Heart left ventricle (tissue), 16 donors: ENCODE data around the gene SLC23A2. TPM values are rescaled to one million over a fixed set of nuclear protein-coding genes. Genes with fewer than 3 reads are reported as not detected.

Source experiments
- ATAC-seq, 4 donors: fragments of 200-7000 bp; cut with Tn5 transposase; one replicate each; pipeline ENCODE4 v1.9.1; 2020 to 2022; ENCODE audit warnings: moderate library complexity in 4 of 4, mild to moderate bottlenecking in 3 of 4, moderate number of reproducible peaks in 1 of 4
- DNase-seq, 5 donors: peaks; one replicate each; pipeline ENCODE4 v3.0.0-alpha.2; 2020
- H3K27ac ChIP-seq, 12 donors: fragments of 200-600 bp; sonication (generic) in 4 of 12; one replicate each; pipeline versions ENCODE4 v1.5.0 to v1.8.0; 2016 to 2022; ENCODE audit warnings: mild to moderate bottlenecking in 2 of 12
- H3K27me3 ChIP-seq, 9 donors: fragments of 200-600 bp; sonication (generic) in 2 of 9; one replicate each; pipeline versions ENCODE4 v1.5.1 to v1.8.0; 2016 to 2022; ENCODE audit warnings: mild to moderate bottlenecking in 3 of 9
- H3K36me3 ChIP-seq, 9 donors: fragments of 200-600 bp; sonication (generic) in 2 of 9; one replicate each; pipeline versions ENCODE4 v1.5.0 to v1.8.0; 2018 to 2022; ENCODE audit warnings: mild to moderate bottlenecking in 2 of 9
- H3K4me1 ChIP-seq, 12 donors: fragments of 200-600 bp; sonication (generic) in 4 of 12; one replicate each; pipeline versions ENCODE4 v1.5.0 to v1.8.0; 2016 to 2022; ENCODE audit warnings: mild to moderate bottlenecking in 3 of 12
- H3K4me3 ChIP-seq, 12 donors: fragments of 200-600 bp; sonication (generic) in 4 of 12; one replicate each; pipeline versions ENCODE4 v1.5.0 to v1.8.0; 2017 to 2022; ENCODE audit warnings: mild to moderate bottlenecking in 9 of 12, moderate library complexity in 4 of 12
- H3K9me3 ChIP-seq, 12 donors: fragments of 200-600 bp; sonication (generic) in 4 of 12; one replicate each; pipeline versions ENCODE4 v1.5.0 to v1.8.0; 2016 to 2022; ENCODE audit warnings: mild to moderate bottlenecking in 1 of 12
- POLR2A ChIP-seq, 2 donors: fragments of 450-650 bp; IDR thresholded peaks; one replicate each; pipeline ENCODE4 v1.6.1; 2017; ENCODE audit warnings: antibody characterized with exemption in 2 of 2, mild to moderate bottlenecking in 2 of 2, moderate library complexity in 2 of 2
- WGBS, 4 donors: extraction: QIAGEN DNeasy Blood & Tissue Kit in 2 of 4; methylation state at CpG; one replicate each; pipeline versions ENCODE4 v1.1.5 to v1.1.7; 2013 to 2018; 5-methylcytosine and 5-hydroxymethylcytosine counted together
- intact Hi-C, 10 donors: fragments of 100-400 bp; cut with DNase I; formaldehyde crosslinking; loops; one replicate each; pipeline versions ENCODE4 v1.11.1 to v1.14.2; 2022
- polyA plus RNA-seq, 2 donors: library from polyadenylated mRNA; stranded (reverse); fragments of 200-250 nt; gene quantifications; one replicate each; pipeline ENCODE4 v1.2.3, GENCODE V29; 2013
- total RNA-seq, 9 donors: library from RNA; depleted of rRNA in 2 of 9; stranded (reverse); fragments of >200 nt in 2 of 9; fragmentation: NEBNext Ultra II Directional in 3 of 9; extraction: Animal tissue kit (Norgen Biotek cat#: 25700) in 3 of 9; gene quantifications; one replicate each; pipeline versions ENCODE4 v1.1.0 to v1.2.4, GENCODE V29; 2016 to 2023
- TF ChIP-seq, protein P1 (sequence below), 12 donors: fragments of 200-600 bp; sonication (generic) in 4 of 12; IDR thresholded peaks; one replicate each; pipeline versions ENCODE4 v1.5.0 to v1.8.0; 2018 to 2022; ENCODE audit warnings: antibody characterized with exemption in 12 of 12, mild to moderate bottlenecking in 5 of 12
- donor health status: ischemic (EF 13 %, LVEDD 7.1; RV severe dilation, severe dysfunction).
- donor health status: healthy with polysubstance abuse.
- donor health status: DM: no; HTN: yes; CAD: no.
- donor health status: DM: no; HTN: no; CAD: no.
- donor health status: ischemic (EF 25% LVEDD 6.9; RV normal size, moderate dysfunction).
- donor health status: ischemic (EF 25% LVEDD 5.7; RV mildly dilated, moderate dysfunction).
- donor health status: healthy.
- donor health status: DM: yes; HTN: yes; CAD: no.
- donor health status: ischemic (EF 35%, LVEDD 5.7; RV mildly dilated, moderate dysfunction).
- donor health status: nonischemic (EF 11% LVEDD 7.7; RV severe dilation, severe dysfunction).
- donor health status: DM: yes; HTN: yes; CAD: no.
- donor health status: PGD.
- donor health status: ischemic (EF 29% LVEDD 5.4; RV normal size, mild dysfunction).
- donor health status: nonischemic (EF 23%, LVEDD 6.1; RV moderate dilation, normal function).

The SLC23A2 gene
- total and polyA plus RNA-seq, 11 donors: 3.0 to 18.7 (median 8.1) TPM

DNA sequence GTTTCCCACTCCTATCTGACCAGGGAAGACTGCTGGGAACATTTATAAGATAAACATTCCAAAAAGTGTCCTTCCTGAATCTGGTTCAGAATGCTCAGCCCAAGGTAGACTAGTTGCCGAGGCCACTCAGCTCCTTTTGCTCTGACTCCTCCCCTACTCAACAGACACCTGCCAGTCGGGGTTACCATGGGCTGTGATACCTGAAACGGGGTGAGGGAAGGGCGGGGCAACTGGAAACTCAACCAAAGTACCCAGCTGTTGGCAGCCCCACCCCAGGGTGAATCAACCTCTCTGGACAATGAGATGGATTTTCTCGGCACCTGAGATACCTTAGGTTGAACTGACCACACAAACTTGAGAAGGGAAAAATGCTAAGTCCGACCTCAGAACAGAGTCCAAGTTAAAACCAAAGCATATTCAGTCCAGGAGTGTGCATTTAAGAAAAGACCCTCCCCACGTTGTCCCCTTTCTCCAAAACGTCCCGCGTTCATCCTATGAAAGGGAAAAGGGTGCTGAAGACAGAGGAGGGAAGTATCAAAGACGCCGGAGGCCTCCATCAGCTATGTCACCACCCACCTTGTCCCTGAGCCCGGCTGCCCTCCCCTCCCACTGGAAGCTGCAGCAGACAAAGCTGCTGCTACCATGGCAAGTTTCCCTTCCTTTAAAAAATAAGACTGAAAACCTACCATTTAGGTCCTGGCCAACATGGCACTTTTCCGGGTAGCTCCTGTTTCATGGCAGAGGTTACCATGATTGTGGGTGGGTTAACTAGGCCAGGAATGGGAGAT is 100.1 kb downstream of the SLC23A2 start:
- 89 to 93% (median 90%) methylated on average over 14 of the region's 14 CpGs for WGBS, 4 donors
- no peak for ATAC-seq
- intact Hi-C loops: no loop called here

DNA sequence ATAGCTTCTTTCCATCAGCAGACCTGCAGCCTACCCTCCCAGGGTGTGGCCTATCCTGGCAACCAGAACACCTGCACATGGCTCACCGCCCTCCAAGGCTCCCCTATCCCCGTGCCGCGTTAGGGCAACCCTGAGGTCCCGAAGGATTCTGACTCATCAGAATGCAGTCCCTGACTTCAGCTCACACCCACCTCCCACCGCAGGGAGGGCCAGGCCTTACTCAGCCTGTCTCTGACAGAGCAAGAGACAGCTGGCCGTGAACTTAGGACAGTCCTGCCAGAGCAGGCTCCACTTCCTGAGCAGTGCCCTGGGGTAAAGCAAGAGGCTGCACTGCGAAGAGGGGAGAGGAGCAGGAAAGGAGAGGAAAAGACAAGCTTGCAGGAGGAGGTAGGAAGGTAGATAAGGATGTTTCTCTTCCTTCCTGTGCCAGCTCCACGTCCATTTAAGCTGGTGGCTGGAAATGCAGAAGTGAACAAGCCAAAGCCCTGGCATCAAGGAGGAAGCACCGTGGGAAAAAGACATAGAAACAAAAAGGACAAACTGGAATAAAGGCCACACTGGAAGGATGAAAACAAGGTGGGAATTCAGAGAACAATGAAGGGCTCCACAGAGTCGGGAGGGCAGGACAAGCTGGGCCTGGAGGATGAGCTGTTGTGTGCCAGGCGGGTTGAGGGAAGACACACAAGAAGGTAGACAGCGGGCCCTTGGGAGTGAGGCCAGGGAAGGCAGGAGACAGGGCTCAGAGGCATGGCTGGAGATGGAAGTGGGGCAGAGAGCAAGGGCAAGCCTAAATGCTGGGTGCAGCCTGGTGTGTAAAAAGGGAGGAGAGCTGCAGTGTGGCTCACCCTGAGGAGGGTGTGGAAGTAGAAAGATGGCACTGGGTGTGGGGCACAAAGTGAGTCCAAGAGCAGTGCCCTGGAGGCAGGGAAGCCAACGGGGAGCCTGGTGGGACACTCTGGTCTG is 102.7 kb downstream of the SLC23A2 start:
- peak in 3 of 5 donors; percentile 22 to 76 (median 60) for DNase-seq
- no peaks in the 10 kb centered on the region for H3K27me3 ChIP-seq

More for the DNA sequence above, 100.1 kb downstream of the SLC23A2 start:
- DNase-seq: no peak
- Histone ChIP-seq H3K27ac (no peak overlapping the region), H3K4me1 (peaks cover 0 to 14% (median 3%) of the 10 kb centered on the region in 12 donors), H3K27me3 (no peaks in the 10 kb centered on the region), H3K9me3 (no peaks in the 10 kb centered on the region), H3K36me3 (peaks cover 0 to 43% (median 16%) of the 10 kb centered on the region in 9 donors), H3K4me3 (no peak overlapping the region)
- TF ChIP-seq, protein P1, sequence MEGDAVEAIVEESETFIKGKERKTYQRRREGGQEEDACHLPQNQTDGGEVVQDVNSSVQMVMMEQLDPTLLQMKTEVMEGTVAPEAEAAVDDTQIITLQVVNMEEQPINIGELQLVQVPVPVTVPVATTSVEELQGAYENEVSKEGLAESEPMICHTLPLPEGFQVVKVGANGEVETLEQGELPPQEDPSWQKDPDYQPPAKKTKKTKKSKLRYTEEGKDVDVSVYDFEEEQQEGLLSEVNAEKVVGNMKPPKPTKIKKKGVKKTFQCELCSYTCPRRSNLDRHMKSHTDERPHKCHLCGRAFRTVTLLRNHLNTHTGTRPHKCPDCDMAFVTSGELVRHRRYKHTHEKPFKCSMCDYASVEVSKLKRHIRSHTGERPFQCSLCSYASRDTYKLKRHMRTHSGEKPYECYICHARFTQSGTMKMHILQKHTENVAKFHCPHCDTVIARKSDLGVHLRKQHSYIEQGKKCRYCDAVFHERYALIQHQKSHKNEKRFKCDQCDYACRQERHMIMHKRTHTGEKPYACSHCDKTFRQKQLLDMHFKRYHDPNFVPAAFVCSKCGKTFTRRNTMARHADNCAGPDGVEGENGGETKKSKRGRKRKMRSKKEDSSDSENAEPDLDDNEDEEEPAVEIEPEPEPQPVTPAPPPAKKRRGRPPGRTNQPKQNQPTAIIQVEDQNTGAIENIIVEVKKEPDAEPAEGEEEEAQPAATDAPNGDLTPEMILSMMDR (IDR thresholded peaks at IDR 0.05): no peak
- no peak for TF ChIP-seq POLR2A (IDR thresholded peaks at IDR 0.05)

DNA sequence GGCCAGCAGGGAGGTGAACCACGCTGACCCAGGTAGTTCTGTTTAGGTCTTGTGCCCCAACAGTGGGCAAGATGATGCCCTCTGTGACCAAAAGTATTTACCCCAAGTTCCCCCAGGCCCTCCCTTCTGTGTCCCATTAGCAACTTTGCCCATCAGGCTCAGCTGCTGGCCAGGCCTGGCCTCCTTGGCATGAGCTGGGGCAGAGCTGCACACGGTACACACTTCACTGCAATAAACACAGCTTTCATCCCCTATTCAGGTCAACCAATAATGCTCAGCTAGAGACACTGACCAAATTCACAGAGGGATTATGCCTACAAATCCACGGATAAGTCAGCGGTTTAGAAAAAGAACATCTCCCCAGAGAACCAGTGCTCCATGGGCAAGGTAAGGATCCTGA is 103.7 kb downstream of the SLC23A2 start:
- 89 to 95% (median 94%) methylated on average over 4 of the region's 4 CpGs for WGBS, 4 donors
- intact Hi-C loops: no loop called here
- Histone ChIP-seq H3K27me3 (no peaks in the 10 kb centered on the region), H3K36me3 (peaks cover 0 to 41% (median 16%) of the 10 kb centered on the region in 9 donors), H3K27ac (no peak overlapping the region), H3K9me3 (no peaks in the 10 kb centered on the region), H3K4me3 (no peak overlapping the region), H3K4me1 (peaks cover 0 to 14% (median 4%) of the 10 kb centered on the region in 12 donors)
- DNase-seq (no peak), ATAC-seq (no peak)
- no peak for TF ChIP-seq POLR2A (IDR thresholded peaks at IDR 0.05)
- TF ChIP-seq, protein P1 (IDR thresholded peaks at IDR 0.05): no peak

More for the DNA sequence above, 102.7 kb downstream of the SLC23A2 start:
- Histone ChIP-seq H3K4me1 (peaks cover 0 to 14% (median 4%) of the 10 kb centered on the region in 12 donors), H3K36me3 (peaks cover 0 to 43% (median 16%) of the 10 kb centered on the region in 9 donors), H3K4me3 (no peak overlapping the region), H3K9me3 (no peaks in the 10 kb centered on the region), H3K27ac (no peak overlapping the region)
- no peak for TF ChIP-seq POLR2A (IDR thresholded peaks at IDR 0.05)
- TF ChIP-seq, protein P1 (IDR thresholded peaks at IDR 0.05): no peak
- intact Hi-C loops: no loop called here
- peak; percentile 32 to 88 (median 66) for ATAC-seq
- 69 to 74% (median 73%) methylated on average over 14 of the region's 14 CpGs for WGBS, 4 donors
